GM06990 (cell line): ENCODE results near the gene SEPTIN3.

Source experiments
- DNase-seq: peaks from one replicate; pipeline ENCODE4 v3.0.0-alpha.2; 2011; ENCODE audit not compliant: insufficient read length; ENCODE audit errors: extremely low read depth
- H3K27me3 ChIP-seq: replicated peaks from 2 replicates; pipeline ENCODE4 v1.6.0; 2011; ENCODE audit warnings: low read length; ENCODE audit not compliant: control insufficient read depth, insufficient read depth
- H3K36me3 ChIP-seq: 2 replicates; pipeline ENCODE4 v1.5.1; 2011; ENCODE audit warnings: low read length; ENCODE audit not compliant: control insufficient read depth, insufficient read depth
- H3K4me3 ChIP-seq: replicated peaks from 2 replicates; pipeline ENCODE4 v1.5.1; 2011; ENCODE audit warnings: low read depth, mild to moderate bottlenecking, control low read depth, low read length
- TF ChIP-seq, protein P1 (sequence below): IDR thresholded peaks from 2 replicates; pipeline ENCODE4 v1.5.1; 2011; ENCODE audit warnings: low read length, control low read depth, mild to moderate bottlenecking, inconsistent platforms; ENCODE audit not compliant: insufficient read depth, poor library complexity, severe bottlenecking

Gene SEPTIN3

DNA sequence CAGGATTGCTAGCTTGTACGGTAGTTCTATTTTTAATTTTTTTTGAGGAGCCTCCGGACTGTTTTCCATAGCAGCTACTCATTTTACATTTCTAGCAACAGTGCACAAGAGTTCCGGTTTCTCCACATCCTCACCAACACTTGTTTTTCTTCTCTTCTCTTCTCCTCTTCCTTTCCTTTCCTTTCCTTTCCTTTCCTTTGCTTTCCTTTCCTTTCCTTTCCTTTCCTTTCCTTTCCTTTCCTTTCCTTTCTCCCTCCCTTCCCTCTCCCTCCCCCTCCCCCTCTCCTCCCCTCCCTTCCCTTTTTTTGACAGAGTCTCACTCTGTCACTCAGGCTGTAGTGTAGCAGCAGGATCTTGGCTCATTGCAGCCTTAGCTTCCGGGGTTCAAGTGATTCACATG is 38.7 kb downstream of the SEPTIN3 start:
- no peaks in the 10 kb centered on the region for H3K27me3 ChIP-seq
- DNase-seq, result no peak
- TF ChIP-seq, protein P1, sequence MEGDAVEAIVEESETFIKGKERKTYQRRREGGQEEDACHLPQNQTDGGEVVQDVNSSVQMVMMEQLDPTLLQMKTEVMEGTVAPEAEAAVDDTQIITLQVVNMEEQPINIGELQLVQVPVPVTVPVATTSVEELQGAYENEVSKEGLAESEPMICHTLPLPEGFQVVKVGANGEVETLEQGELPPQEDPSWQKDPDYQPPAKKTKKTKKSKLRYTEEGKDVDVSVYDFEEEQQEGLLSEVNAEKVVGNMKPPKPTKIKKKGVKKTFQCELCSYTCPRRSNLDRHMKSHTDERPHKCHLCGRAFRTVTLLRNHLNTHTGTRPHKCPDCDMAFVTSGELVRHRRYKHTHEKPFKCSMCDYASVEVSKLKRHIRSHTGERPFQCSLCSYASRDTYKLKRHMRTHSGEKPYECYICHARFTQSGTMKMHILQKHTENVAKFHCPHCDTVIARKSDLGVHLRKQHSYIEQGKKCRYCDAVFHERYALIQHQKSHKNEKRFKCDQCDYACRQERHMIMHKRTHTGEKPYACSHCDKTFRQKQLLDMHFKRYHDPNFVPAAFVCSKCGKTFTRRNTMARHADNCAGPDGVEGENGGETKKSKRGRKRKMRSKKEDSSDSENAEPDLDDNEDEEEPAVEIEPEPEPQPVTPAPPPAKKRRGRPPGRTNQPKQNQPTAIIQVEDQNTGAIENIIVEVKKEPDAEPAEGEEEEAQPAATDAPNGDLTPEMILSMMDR, result no peak
- H3K36me3 ChIP-seq, result no peaks in the 10 kb centered on the region
- H3K4me3 ChIP-seq, result no peak overlapping the region

- Histone ChIP-seq H3K27me3 (no peaks in the 10 kb centered on the region), H3K36me3 (no peaks in the 10 kb centered on the region), H3K4me3 (no peak overlapping the region)
- no peak for DNase-seq
- TF ChIP-seq, protein P1, result no peak
Measured at GRCh38 chr22:42010778-42011177, 41.5 kb downstream of the SEPTIN3 start.

- TF ChIP-seq, protein P1, result no peak
- no peaks in the 10 kb centered on the region for H3K36me3 ChIP-seq
- no peak overlapping the region for H3K4me3 ChIP-seq
- DNase-seq, result no peak
- no peaks in the 10 kb centered on the region for H3K27me3 ChIP-seq
Measured at GRCh38 chr22:42013385-42013784, 44.1 kb downstream of the SEPTIN3 start.

DNA sequence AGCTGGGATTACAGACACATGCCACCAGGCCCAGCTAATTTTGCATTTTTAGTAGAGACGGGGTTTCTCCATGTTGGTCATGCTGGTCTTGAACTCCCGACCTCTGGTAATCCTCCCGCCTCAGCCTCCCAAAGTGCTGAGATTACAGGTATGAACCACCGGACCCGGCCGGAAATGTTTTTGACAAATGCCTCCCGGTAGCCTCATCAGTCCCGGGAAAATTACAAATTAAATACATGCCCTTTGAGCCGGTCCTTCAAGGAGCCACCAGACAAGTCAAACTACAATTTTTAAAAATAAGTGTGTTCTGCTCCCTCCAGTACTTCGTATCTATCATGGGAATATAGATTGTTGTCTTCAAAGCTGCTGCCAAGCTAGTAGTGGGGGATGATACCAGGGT is 46.9 kb downstream of the SEPTIN3 start:
- H3K27me3 ChIP-seq, result no peaks in the 10 kb centered on the region
- H3K36me3 ChIP-seq, result no peaks in the 10 kb centered on the region
- no peak for DNase-seq
- TF ChIP-seq, protein P1, result no peak
- H3K4me3 ChIP-seq, result no peak overlapping the region

DNA sequence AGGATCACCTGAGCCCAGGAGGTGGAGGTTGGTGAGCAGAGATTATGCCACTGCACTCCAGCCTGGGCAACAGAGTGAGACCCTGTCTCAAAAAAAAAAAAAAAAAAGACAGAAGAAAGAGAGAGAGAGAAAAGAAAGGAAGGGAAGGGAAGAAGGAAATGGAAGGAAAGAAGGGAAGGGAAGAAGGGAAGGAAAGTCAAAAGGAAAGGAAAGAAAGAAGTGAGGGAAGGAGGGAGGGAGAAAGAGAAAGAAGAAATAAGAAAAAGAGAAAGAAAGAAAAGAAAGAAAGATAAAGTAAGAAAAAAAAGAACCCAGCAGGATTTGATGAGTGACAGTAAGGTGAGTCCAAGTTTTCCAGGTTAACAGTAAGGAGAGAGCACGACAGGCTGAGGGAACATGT is 49.0 kb downstream of the SEPTIN3 start:
- Histone ChIP-seq H3K4me3 (no peak overlapping the region), H3K36me3 (no peaks in the 10 kb centered on the region), H3K27me3 (no peaks in the 10 kb centered on the region)
- TF ChIP-seq, protein P1, result no peak
- DNase-seq, result no peak
